Neural progenitor cell (in vitro differentiated cells): Measurements from ENCODE around the gene MACROH2A2. TPM values are rescaled to one million over a fixed set of nuclear protein-coding genes. Genes with fewer than 3 reads are reported as not detected.

Source experiments
- DNase-seq: peaks from one replicate; pipeline ENCODE4 v3.0.0-alpha.2; 2016; ENCODE audit warnings: low spot score
- H2AFZ ChIP-seq: fragments of 200-600 bp; sonication (generic); replicated peaks from 2 replicates; pipeline ENCODE4 v1.6.1; 2016; ENCODE audit warnings: antibody characterized with exemption
- H3F3A ChIP-seq: fragments of 200-600 bp; sonication (generic); 2 replicates; pipeline ENCODE4 v1.6.1; 2016; ENCODE audit warnings: antibody characterized with exemption, low read depth
- H3K27ac ChIP-seq: fragments of 200-600 bp; sonication (generic); 2 replicates; pipeline ENCODE4 v1.5.1; 2016; ENCODE audit warnings: mild to moderate bottlenecking
- H3K27me3 ChIP-seq: fragments of 200-600 bp; sonication (generic); 2 replicates; pipeline ENCODE4 v1.6.1; 2016; ENCODE audit warnings: mild to moderate bottlenecking, moderate library complexity
- H3K36me3 ChIP-seq: fragments of 200-600 bp; sonication (generic); 2 replicates; pipeline ENCODE4 v1.5.1; 2016
- H3K4me1 ChIP-seq: fragments of 200-600 bp; sonication (generic); 2 replicates; pipeline ENCODE4 v1.6.1; 2016; ENCODE audit warnings: mixed run types
- H3K4me2 ChIP-seq: fragments of 200-600 bp; sonication (generic); 2 replicates; pipeline ENCODE4 v1.6.1; 2016
- H3K4me3 ChIP-seq: fragments of 200-600 bp; sonication (generic); 2 replicates; pipeline ENCODE4 v1.5.1; 2016
- H3K79me2 ChIP-seq: fragments of 200-600 bp; sonication (generic); 2 replicates; pipeline ENCODE4 v1.6.1; 2016; ENCODE audit warnings: low read depth
- H3K9ac ChIP-seq: fragments of 200-600 bp; sonication (generic); 2 replicates; pipeline ENCODE4 v1.6.1; 2016
- H3K9me3 ChIP-seq: fragments of 200-600 bp; sonication (generic); 2 replicates; pipeline ENCODE4 v1.5.1; 2016; ENCODE audit warnings: low read depth
- H4K20me1 ChIP-seq: fragments of 200-600 bp; sonication (generic); 2 replicates; pipeline ENCODE4 v1.6.1; 2016; ENCODE audit warnings: low read depth
- H3K27ac Mint-ChIP-seq: 3 replicates; pipeline ENCODE4 v1.8.0; 2021; ENCODE audit warnings: mixed read lengths
- H3K27me3 Mint-ChIP-seq: 2 replicates; pipeline ENCODE4 v1.8.0; 2022; ENCODE audit warnings: low read depth, mild to moderate bottlenecking, inconsistent platforms, moderate library complexity, mixed read lengths; ENCODE audit not compliant: insufficient read depth
- H3K36me3 Mint-ChIP-seq: 3 replicates; pipeline ENCODE4 v1.8.0; 2021; ENCODE audit warnings: mixed read lengths
- H3K4me1 Mint-ChIP-seq: 3 replicates; pipeline ENCODE4 v1.8.0; 2021; ENCODE audit warnings: mixed read lengths
- H3K4me3 Mint-ChIP-seq: 3 replicates; pipeline ENCODE4 v1.8.0; 2021; ENCODE audit warnings: mild to moderate bottlenecking, moderate library complexity, mixed read lengths
- H3K9me3 Mint-ChIP-seq: 3 replicates; pipeline ENCODE4 v1.8.0; 2020; ENCODE audit warnings: mixed read lengths
- CTCF ChIP-seq: fragments of 200-600 bp; sonication (generic); IDR thresholded peaks from 2 replicates; pipeline ENCODE4 v1.5.1; 2017; ENCODE audit warnings: antibody characterized with exemption, mild to moderate bottlenecking
- EZH2 ChIP-seq: fragments of 200-600 bp; sonication (generic); IDR thresholded peaks from 2 replicates; pipeline ENCODE4 v1.6.1; 2017; ENCODE audit warnings: antibody characterized with exemption, mild to moderate bottlenecking, moderate library complexity
- EZH2phosphoT487 ChIP-seq: fragments of 200-600 bp; sonication (generic); IDR thresholded peaks from 2 replicates; pipeline ENCODE4 v1.6.1; 2017; ENCODE audit warnings: antibody characterized with exemption
- total RNA-seq: library from RNA; depleted of rRNA; stranded (reverse); fragments of >200 nt; gene quantifications from 2 replicates; pipeline ENCODE4 v1.2.3, GENCODE V29; 2015; ENCODE audit warnings: low replicate concordance

The MACROH2A2 gene
- total RNA-seq, 1 donor from 2014 or later = 159 TPM

DNA sequence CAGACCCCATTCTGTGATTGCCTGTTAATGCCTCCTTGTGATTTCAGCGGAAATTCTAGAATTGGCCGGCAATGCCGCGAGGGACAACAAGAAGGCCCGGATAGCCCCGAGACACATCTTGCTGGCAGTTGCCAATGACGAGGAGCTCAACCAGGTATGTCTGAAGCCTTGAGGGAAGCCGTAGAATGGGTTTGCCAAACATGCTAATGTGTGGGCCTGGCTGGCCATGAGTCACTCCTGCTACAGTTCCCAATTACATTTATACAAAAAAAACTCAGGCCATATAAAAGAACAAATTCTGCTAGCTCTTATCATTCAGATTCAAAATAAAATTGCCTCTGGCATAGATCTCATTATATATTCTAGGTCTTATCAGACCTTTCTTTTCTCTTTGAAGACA, 37.4 kb downstream of the MACROH2A2 start:
- Histone ChIP-seq H2AFZ (no peak overlapping the region), H3K27ac (no peak overlapping the region), H3K9me3 (no peaks in the 10 kb centered on the region), H3K79me2 (no peaks in the 10 kb centered on the region), H3K27me3 (no peaks in the 10 kb centered on the region), H4K20me1 (no peaks in the 10 kb centered on the region), H3K9ac (no peak overlapping the region), H3K36me3 (no peaks in the 10 kb centered on the region), H3K4me2 (no peak overlapping the region), H3K4me1 (no peaks in the 10 kb centered on the region), H3F3A (no peaks in the 10 kb centered on the region), H3K4me3 (no peak overlapping the region)
- Mint-ChIP-seq H3K36me3 (peaks cover 40% of the 10 kb centered on the region), H3K9me3 (no peaks in the 10 kb centered on the region), H3K27ac (no peak overlapping the region), H3K4me1 (no peaks in the 10 kb centered on the region), H3K4me3 (no peak overlapping the region), H3K27me3 (no peaks in the 10 kb centered on the region)
- TF ChIP-seq CTCF = no peak
- no peak for TF ChIP-seq EZH2
- TF ChIP-seq EZH2phosphoT487 = no peak
- DNase-seq = no peak

DNA sequence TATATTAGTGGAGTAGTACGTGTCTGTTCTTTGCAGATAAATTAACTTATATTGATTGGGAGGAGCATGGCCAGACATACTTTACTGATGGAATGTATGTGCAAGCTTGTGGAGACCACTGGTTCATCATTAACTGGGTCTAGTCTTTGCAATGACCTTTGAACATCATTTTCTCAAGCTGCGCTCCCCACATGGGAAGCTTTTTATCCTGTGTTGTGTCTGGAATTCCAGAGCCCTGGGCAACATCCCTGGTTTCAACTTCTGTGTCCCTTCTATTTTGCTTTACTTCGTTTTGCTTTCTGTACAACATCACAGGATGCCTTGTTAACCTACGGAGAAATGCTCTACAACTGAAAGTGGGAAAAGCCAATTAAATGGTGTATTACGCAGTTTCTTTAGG, 38.3 kb downstream of the MACROH2A2 start:
- H3K36me3 Mint-ChIP-seq = peaks cover 45% of the 10 kb centered on the region

GRCh38 chr10:70092389-70092718, 39.7 kb downstream of the MACROH2A2 start:
- H2AFZ ChIP-seq = no peak overlapping the region
- no peaks in the 10 kb centered on the region for H3K4me1 Mint-ChIP-seq
- H3K9me3 Mint-ChIP-seq = no peaks in the 10 kb centered on the region
- H3K4me2 ChIP-seq = no peak overlapping the region
- no peak overlapping the region for H3K27ac Mint-ChIP-seq
- TF ChIP-seq CTCF (no peak), EZH2 (no peak), EZH2phosphoT487 (no peak)
- no peak overlapping the region for H3K27ac ChIP-seq
- H3K9me3 ChIP-seq = no peaks in the 10 kb centered on the region
- no peaks in the 10 kb centered on the region for H3F3A ChIP-seq
- DNase-seq = no peak
- no peak overlapping the region for H3K9ac ChIP-seq
- no peak overlapping the region for H3K4me3 ChIP-seq
- H3K36me3 ChIP-seq = no peaks in the 10 kb centered on the region
- no peaks in the 10 kb centered on the region for H3K4me1 ChIP-seq
- no peaks in the 10 kb centered on the region for H3K27me3 Mint-ChIP-seq
- H3K79me2 ChIP-seq = no peaks in the 10 kb centered on the region
- H4K20me1 ChIP-seq = no peaks in the 10 kb centered on the region
- H3K27me3 ChIP-seq = no peaks in the 10 kb centered on the region
- no peak overlapping the region for H3K4me3 Mint-ChIP-seq
- peaks cover 52% of the 10 kb centered on the region for H3K36me3 Mint-ChIP-seq

More for the DNA sequence above, 38.3 kb downstream of the MACROH2A2 start:
- H3K4me3 Mint-ChIP-seq = no peak overlapping the region
- TF ChIP-seq EZH2phosphoT487 = no peak
- Histone ChIP-seq H3K79me2 (no peaks in the 10 kb centered on the region), H3K4me2 (no peak overlapping the region), H3F3A (no peaks in the 10 kb centered on the region), H3K4me1 (no peaks in the 10 kb centered on the region), H3K9me3 (no peaks in the 10 kb centered on the region), H3K36me3 (no peaks in the 10 kb centered on the region), H4K20me1 (no peaks in the 10 kb centered on the region), H2AFZ (no peak overlapping the region), H3K9ac (no peak overlapping the region), H3K27ac (no peak overlapping the region), H3K27me3 (no peaks in the 10 kb centered on the region), H3K4me3 (no peak overlapping the region)
- DNase-seq = no peak
- no peak overlapping the region for H3K27ac Mint-ChIP-seq
- H3K9me3 Mint-ChIP-seq = no peaks in the 10 kb centered on the region
- H3K27me3 Mint-ChIP-seq = no peaks in the 10 kb centered on the region
- H3K4me1 Mint-ChIP-seq = no peaks in the 10 kb centered on the region

- Histone ChIP-seq H3K27me3 (no peaks in the 10 kb centered on the region), H3F3A (no peaks in the 10 kb centered on the region), H3K27ac (no peak overlapping the region), H3K36me3 (no peaks in the 10 kb centered on the region), H3K79me2 (no peaks in the 10 kb centered on the region), H3K9ac (no peak overlapping the region), H3K9me3 (no peaks in the 10 kb centered on the region), H3K4me3 (no peak overlapping the region), H3K4me1 (no peaks in the 10 kb centered on the region), H2AFZ (no peak overlapping the region), H4K20me1 (no peaks in the 10 kb centered on the region), H3K4me2 (no peak overlapping the region)
- H3K36me3 Mint-ChIP-seq = peaks cover 51% of the 10 kb centered on the region
- no peak overlapping the region for H3K4me3 Mint-ChIP-seq
- no peaks in the 10 kb centered on the region for H3K4me1 Mint-ChIP-seq
- H3K27me3 Mint-ChIP-seq = no peaks in the 10 kb centered on the region
- DNase-seq = no peak
- H3K9me3 Mint-ChIP-seq = no peaks in the 10 kb centered on the region
- no peak overlapping the region for H3K27ac Mint-ChIP-seq
- TF ChIP-seq EZH2phosphoT487 (no peak), CTCF (no peak), EZH2 (no peak)
Observed at GRCh38 chr10:70093335-70093944, 40.8 kb downstream of the MACROH2A2 start.
